ENCODE results near the gene SPDYA. TPM values are rescaled to one million over a fixed set of nuclear protein-coding genes. Genes with fewer than 3 reads are reported as not detected.

The SPDYA gene
- total RNA-seq, 1 experiment from 2014 or later, result 1.2 TPM

- TF ChIP-seq, protein P1, sequence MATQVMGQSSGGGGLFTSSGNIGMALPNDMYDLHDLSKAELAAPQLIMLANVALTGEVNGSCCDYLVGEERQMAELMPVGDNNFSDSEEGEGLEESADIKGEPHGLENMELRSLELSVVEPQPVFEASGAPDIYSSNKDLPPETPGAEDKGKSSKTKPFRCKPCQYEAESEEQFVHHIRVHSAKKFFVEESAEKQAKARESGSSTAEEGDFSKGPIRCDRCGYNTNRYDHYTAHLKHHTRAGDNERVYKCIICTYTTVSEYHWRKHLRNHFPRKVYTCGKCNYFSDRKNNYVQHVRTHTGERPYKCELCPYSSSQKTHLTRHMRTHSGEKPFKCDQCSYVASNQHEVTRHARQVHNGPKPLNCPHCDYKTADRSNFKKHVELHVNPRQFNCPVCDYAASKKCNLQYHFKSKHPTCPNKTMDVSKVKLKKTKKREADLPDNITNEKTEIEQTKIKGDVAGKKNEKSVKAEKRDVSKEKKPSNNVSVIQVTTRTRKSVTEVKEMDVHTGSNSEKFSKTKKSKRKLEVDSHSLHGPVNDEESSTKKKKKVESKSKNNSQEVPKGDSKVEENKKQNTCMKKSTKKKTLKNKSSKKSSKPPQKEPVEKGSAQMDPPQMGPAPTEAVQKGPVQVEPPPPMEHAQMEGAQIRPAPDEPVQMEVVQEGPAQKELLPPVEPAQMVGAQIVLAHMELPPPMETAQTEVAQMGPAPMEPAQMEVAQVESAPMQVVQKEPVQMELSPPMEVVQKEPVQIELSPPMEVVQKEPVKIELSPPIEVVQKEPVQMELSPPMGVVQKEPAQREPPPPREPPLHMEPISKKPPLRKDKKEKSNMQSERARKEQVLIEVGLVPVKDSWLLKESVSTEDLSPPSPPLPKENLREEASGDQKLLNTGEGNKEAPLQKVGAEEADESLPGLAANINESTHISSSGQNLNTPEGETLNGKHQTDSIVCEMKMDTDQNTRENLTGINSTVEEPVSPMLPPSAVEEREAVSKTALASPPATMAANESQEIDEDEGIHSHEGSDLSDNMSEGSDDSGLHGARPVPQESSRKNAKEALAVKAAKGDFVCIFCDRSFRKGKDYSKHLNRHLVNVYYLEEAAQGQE (IDR thresholded peaks at IDR 0.05; ENCODE audit: low read depth), result no peak
- no peak for TF ChIP-seq RAD21 (IDR thresholded peaks at IDR 0.05; ENCODE audit: low read depth)
Observed at GRCh38 chr2:28822036-28822435, 11.4 kb downstream of the SPDYA start (continued).

DNA sequence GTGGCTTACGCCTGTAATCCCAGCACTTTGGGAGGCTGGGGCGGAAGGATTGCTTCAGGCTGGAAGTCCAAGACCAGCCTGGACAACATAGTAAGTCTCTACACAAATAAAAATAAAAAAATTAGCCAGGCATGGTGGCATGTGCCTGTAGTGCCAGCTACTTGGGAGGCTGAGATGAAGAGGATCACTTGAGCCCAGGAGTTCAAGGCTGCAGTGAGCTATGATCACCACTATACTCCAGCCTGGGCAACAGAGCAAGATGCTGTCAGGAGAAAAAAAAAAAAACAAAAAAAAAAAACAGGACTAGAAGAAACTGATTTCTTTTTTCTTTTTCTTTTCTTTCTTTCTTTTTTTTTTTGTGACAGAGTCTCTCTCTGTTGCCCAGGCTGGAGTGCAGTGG is 13.6 kb downstream of the SPDYA start:
- Histone ChIP-seq H2AFZ (ENCODE audit: low read depth, low read length, poor library complexity, severe bottlenecking) (no peak overlapping the region), H3K36me3 (ENCODE audit: control insufficient read depth in 1 of 2, insufficient read depth in 2 of 2, low read length in 2 of 2) (no peaks in the 10 kb centered on the region), H3K9ac (ENCODE audit: low read length) (no peak overlapping the region), H3K27ac (ENCODE audit: low read depth, low read length) (no peak overlapping the region), H3K4me1 (ENCODE audit: control insufficient read depth in 1 of 2, insufficient read depth in 2 of 2, low read length in 2 of 2) (peaks cover 0 to 8% of the 10 kb centered on the region in 2 experiments; a peak in 2 of 4 replicates), H3K4me2 (ENCODE audit: low read length) (no peak overlapping the region), H3K79me2 (ENCODE audit: insufficient read depth, low read length) (no peaks in the 10 kb centered on the region), H4K20me1 (ENCODE audit: insufficient read depth) (no peaks in the 10 kb centered on the region), H3K9me3 (ENCODE audit: control insufficient read depth in 1 of 2, insufficient read depth in 1 of 2, low read depth in 1 of 2, low read length in 2 of 2) (no peaks in the 10 kb centered on the region), H3K9me2 (ENCODE audit: insufficient read depth) (no peaks in the 10 kb centered on the region), H3K27me3 (ENCODE audit: insufficient read depth, low read length) (no peaks in the 10 kb centered on the region), H3K4me3 (replicated peaks in 1 of 2; ENCODE audit: low read depth in 1 of 2, low read length in 2 of 2) (no peak overlapping the region)
- no peak for DNase-seq (ENCODE audit: low read depth, low spot score)
- intact Hi-C loops (cut with micrococcal nuclease), result no loop called here
- ChIA-PET POLR2A (no interaction called here), CTCF (no interaction called here), RAD21 (ENCODE audit: low non-redundant PET in 1 of 2, low total read pairs in 2 of 2, uncharacterized antibody in 2 of 2, unreplicated experiment in 2 of 2) (no interaction called here)
- BruUV-seq (replicated peaks), result no TSS peak
- TF ChIP-seq POLR2AphosphoS5 (IDR thresholded peaks at IDR 0.05; ENCODE audit: low read depth, low read length), result no peak
- TF ChIP-seq JUND (IDR thresholded peaks at IDR 0.05), result no peak
- TF ChIP-seq SRF (IDR thresholded peaks at IDR 0.05; ENCODE audit: low read depth), result no peak
- TF ChIP-seq RAD21 (IDR thresholded peaks at IDR 0.05; ENCODE audit: low read depth), result no peak
- ATAC-seq, result peak; percentile 54; the same call in 1 of the 2 replicates
